Left colon (tissue), 2 donors: ENCODE results near the gene MED15. TPM values are rescaled to one million over a fixed set of nuclear protein-coding genes. Genes with fewer than 3 reads are reported as not detected.

Experiments
- ATAC-seq: fragments of 200-7000 bp; cut with Tn5 transposase; one replicate; pipeline ENCODE4 v1.9.1; 2020; ENCODE audit warnings: mild to moderate bottlenecking, moderate library complexity
- DNase-seq, 2 donors: peaks; one replicate each; pipeline ENCODE4 v3.0.0-alpha.2; 2020
- intact Hi-C, 2 donors: fragments of 100-400 bp; cut with DNase I in 1 of 2; cut with micrococcal nuclease in 1 of 2; formaldehyde crosslinking; loops; one replicate each; pipeline versions ENCODE4 v1.11.2 to v1.14.0; 2022; cut with DNase I, micrococcal nuclease
- total RNA-seq, 2 donors: library from RNA; stranded (reverse); fragmentation: NEBNext Ultra II Directional; extraction: Animal tissue kit (Norgen Biotek cat#: 25700); gene quantifications; one replicate each; pipeline ENCODE4 v1.2.1, GENCODE V29; 2021
- donor health status: DM: no; HTN: no; CAD: no.
- donor health status: DM: yes; HTN: yes; CAD: no.

MED15 gene
- total RNA-seq, 2 donors from 2014 or later, result 85.3 to 91.2 TPM

DNA sequence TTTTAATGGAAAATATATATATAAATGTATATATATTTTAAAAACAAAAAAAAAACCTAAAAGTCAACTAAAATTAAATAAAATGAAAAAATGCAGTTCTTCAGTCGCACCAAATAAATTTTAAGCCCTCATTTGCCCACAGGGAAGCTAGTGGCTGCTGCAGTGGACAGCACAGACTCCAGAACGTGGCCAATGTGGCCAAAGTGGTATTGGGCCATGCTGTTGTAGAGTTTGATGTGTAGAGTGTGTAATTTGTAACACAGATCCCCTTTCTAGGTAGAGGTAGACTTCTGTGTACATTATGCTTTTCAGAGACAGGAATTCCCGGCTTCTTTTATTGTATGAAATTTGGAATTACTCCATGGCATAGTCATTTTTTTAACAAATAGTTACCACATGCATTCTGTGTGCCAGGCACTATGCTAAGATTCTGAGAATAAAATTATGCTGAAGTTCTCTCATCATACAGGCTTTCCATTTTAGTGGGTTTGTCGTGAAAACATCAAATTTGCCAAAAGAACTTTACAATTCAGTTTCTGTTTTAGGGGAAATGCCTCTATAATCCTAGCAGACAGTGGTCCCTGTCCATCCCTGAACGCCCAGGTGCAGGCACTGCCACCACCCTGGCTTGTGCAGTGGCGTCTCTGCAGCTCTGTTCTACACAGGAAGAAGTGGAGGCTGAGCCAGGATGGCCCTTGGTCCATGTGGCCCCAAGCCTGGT is 68.5 kb downstream of the MED15 start:
- DNase-seq, result peak in 1 of 2 donors; percentile 7
- ATAC-seq, result no peak
- intact Hi-C loops, result no loop called here

- peak in 1 of 2 donors; percentile 24 for DNase-seq
- no peak for ATAC-seq
- intact Hi-C loops, result no loop called here
Measured at GRCh38 chr22:20576445-20576816, 69.0 kb downstream of the MED15 start.

GRCh38 chr22:20577045-20577444 is 69.6 kb downstream of the MED15 start:
- ATAC-seq (no peak), DNase-seq (no peak)
- intact Hi-C loops, result no loop called here

GRCh38 chr22:20577549-20577975 is 70.2 kb downstream of the MED15 start:
- intact Hi-C loops, result no loop called here
- DNase-seq (peak; percentile 37 to 62), ATAC-seq (peak; percentile 69)

- intact Hi-C loops, result no loop called here
- no peak for DNase-seq
- ATAC-seq, result no peak
Measured at GRCh38 chr22:20578192-20578591, 70.8 kb downstream of the MED15 start.

- peak in 1 of 2 donors; percentile 13 for DNase-seq
- intact Hi-C loops, result no loop called here
- no peak for ATAC-seq
Measured at GRCh38 chr22:20578707-20579106, 71.3 kb downstream of the MED15 start.

DNA sequence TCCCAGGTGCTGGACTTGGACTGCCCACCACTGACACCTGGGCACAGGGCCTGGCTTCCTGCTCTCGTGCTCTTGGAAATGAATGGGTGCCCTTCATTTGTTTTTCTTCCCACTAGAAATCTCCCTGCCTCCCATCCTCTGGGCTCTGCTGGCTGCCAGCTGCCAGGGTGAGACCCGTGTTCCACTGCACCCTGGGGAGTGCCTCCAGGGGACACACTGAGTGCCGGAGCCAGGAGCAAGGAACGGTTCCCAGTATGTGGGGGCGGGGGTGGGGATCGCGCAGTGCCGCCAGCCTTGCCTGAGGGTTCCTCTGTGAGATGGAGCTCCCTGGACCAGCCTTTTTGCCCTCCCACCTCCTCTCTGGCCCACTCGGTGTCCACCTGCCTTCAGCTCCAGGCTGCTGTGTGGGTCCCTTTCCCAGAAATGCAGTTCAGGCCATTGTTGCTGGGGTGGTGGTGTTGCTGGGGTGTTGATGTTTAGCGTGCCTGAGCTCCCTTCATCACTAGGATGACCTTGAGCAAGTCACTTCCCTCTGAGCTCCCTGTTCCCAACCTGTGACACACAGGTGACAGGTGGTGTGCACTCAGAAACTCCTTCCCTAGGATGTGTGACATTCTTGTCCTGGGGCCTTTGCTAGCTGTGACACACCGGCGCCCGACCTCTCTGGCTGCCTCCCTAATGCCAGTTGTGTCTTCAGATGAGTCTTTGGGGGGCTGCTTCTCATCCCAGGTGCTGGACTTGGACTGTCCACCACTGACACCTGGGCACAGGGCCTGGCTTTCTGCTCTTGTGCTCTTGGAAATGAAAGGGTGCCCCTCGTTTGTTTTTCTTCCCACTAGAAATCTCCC is 72.1 kb downstream of the MED15 start:
- ATAC-seq (no peak), DNase-seq (peak in 1 of 2 donors; percentile 12)
- intact Hi-C loops, result no loop called here

GRCh38 chr22:20580179-20580578 is 72.8 kb downstream of the MED15 start:
- intact Hi-C loops, result no loop called here
- ATAC-seq (no peak), DNase-seq (peak in 1 of 2 donors; percentile 10)

- no peak for ATAC-seq
- intact Hi-C loops, result no loop called here
- peak in 1 of 2 donors; percentile 20 for DNase-seq
Measured at GRCh38 chr22:20580611-20581502, 73.4 kb downstream of the MED15 start.

GRCh38 chr22:20581503-20582170 is 74.2 kb downstream of the MED15 start:
- ATAC-seq, result no peak
- DNase-seq, result no peak
- intact Hi-C loops, result no loop called here

DNA sequence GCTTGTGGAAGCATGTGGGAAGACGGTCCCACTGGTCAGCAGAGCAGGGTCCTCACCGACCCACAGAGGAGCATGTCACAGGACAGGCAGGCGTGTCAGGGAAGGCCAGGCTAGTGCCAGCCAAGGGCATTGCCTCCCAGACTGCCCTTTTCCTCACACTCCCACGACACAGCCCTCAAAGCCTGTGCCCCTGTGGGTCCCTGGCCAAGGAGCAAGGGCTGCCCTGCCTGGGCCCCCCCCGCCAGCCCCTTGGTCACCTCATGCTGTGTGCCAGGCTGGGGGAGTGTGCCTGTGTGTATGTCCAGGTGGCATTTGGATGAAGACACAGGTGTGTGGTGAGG is 74.7 kb downstream of the MED15 start:
- intact Hi-C loops, result no loop called here
- DNase-seq, result no peak
- no peak for ATAC-seq

DNA sequence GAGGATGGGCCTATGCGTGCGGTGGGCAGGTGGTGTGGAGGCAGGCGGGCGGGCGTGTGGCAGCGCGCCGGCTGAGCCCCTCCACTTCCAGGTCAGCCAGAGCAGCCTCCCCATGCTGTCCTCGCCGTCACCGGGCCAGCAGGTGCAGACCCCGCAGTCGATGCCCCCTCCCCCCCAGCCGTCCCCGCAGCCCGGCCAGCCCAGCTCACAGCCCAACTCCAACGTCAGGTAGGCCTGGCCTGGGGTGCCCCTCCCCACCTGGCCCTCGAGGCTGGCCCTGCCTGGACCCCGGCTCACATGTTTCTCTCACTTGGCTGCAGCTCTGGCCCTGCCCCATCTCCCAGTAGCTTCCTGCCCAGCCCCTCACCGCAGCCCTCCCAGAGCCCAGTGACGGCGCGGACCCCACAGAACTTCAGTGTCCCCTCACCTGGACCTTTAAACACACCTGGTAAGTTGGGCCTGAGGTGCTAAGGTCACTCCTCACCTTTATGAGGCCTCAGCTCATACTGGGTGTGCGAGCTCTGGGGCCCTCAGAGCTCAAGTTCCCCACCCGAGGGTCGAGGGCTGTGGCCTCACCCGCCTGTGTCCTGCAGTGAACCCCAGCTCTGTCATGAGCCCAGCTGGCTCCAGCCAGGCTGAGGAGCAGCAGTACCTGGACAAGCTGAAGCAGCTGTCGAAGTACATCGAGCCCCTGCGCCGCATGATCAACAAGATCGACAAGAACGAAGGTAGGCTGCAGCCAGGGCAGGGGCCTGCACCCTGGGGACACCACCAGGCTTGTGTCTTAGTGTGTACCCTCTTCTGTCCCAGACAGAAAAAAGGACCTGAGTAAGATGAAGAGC is 75.3 kb downstream of the MED15 start:
- DNase-seq (peak in 1 of 2 donors; percentile 15), ATAC-seq (no peak)
- intact Hi-C loops, result no loop called here

DNA sequence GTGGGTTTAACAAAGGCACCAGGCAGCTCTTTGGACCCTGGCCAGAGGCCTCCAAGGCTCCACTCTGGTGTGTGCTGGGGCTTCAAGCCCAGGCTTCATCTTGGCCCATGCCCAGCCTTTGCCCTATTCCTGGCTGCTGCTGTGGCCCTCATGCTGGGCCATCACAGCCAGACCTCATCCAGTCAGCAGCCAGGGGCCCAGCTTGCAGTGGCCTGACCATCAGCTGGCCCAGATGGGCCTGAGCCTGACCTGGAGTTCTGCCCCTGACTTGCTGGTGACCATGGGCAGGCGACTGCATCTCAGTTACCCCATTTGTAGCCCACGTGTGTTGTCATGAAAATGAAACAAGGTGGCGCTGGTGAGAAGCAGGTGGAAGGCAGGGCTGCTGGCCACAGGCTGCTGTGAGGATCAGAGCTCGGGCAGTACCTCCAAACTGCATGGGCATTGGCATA is 76.1 kb downstream of the MED15 start:
- DNase-seq (peak in 1 of 2 donors; percentile 20), ATAC-seq (no peak)
- intact Hi-C loops, result no loop called here

DNA sequence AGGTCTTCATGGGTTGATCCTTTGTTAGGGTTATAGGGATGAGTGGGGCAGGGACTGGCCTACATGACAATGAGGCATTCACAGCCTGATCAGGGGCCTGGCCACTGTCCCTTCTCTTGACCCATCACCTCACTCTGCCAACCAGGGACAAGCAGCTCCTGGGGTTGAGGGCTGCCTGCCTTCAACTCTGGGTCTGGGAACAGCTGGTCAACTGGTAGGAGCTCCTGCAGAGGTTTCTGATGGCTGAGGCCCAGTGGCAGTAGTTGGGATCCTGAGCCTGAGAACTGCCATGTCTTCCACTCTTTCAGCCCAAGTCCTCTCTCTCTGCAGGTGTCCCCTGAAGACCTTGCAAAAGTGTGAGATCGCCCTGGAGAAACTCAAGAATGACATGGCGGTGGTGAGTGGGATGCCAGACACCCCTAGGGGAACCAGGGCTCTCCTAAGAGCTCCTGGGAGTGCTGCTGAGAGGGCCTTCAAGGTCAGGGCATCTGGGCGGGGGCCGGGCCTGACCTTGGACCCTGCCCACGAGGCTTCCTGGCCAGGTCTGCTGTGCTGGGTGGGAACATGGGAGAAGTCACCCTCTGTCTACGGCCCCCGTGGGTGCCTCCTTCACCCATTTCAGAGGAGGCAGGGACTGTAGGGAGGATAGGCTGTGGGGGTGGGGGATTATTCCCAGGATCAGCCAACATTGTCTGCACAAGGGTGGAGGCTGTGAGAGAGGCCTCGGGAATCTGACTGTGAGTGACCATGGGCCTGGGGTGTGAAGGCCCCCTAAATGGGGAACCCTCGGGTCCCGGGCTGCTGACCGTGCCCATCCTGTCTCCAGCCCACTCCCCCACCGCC is 76.8 kb downstream of the MED15 start:
- no peak for ATAC-seq
- intact Hi-C loops, result no loop called here
- peak in 1 of 2 donors; percentile 12 for DNase-seq

DNA sequence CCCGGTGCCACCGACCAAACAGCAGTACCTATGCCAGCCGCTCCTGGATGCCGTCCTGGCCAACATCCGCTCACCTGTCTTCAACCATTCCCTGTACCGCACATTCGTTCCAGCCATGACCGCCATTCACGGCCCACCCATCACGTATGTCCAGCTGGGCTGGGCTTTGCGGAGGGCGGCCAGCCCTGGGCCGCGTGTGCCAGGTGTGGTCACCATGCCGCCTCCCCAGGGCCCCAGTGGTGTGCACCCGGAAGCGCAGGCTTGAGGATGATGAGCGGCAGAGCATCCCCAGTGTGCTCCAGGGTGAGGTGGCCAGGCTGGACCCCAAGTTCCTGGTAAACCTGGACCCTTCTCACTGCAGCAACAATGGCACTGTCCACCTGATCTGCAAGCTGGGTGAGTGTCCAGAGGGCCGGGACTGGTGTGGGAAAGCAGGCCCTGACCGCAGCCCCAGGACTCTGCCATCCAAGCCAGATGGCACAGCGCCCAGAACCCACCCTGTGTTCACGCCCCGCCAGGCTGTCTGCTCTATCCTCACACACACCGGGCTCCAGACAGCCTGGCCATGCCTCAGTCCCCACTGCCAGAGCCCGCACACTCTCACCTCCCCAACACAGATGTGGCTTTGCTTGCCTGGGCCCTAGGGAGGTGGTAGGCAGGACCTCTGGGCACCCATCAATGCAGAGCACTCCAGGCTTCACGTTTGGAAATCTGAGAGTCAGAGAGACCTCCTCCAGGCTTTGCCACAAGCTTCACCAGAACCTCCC is 77.6 kb downstream of the MED15 start:
- no peak for ATAC-seq
- DNase-seq, result peak in 1 of 2 donors; percentile 23
- intact Hi-C loops, result no loop called here
